Stimulated activated CD8-positive, alpha-beta memory T cell treated with anti-CD3 and anti-CD28 coated beads, Interleukin-4, amount 100 ng/mL, for 48 hours (primary cell): ENCODE results near the gene TRAPPC2.
"Not testable (repeated sequence)": the region's sequence is repeated elsewhere in the genome, so short reads cannot be mapped to it uniquely, and the experiment has no call there.

ENCODE experiments used
- DNase-seq: peaks from one replicate; pipeline ENCODE4 v3.0.0-alpha.2; 2020

TRAPPC2 gene

DNA sequence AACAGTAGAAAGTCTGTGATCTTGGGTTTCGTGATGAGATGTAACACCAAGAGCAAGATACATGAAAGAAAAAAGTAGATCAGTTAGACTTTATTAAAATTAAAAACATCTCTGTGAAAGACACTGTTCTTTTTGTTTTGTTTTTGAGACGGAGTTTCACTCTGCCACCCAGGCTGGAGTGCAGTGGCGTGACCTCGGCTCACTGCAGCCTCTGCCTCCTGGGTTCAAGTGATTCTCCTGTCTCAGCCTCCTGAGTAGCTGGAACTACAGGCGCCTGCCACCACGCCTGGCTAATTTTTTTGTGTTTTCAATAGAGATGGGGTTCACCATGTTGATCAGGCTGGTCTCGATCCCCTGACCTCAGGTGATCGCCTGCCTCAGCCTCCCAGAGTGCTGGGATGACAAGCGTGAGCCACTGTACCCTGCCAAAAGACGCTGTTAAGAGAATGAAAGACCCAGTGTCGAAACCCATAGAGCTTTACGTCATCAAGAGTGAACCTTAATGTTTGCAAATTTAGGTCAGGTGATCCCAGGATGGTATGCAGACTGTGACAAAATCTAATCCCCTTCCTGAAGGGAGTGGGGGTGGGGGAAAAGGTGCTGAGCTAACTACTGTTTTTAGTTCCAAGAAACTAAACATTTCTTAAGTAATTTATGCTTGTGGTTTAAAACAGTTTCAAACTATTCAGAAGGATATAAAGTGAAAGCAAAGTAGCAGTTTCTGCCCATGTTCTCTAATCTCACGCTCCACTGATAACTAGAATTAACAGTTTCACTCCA, 8.2 kb upstream of the TRAPPC2 start:
- peak; percentile 43 for DNase-seq

DNA sequence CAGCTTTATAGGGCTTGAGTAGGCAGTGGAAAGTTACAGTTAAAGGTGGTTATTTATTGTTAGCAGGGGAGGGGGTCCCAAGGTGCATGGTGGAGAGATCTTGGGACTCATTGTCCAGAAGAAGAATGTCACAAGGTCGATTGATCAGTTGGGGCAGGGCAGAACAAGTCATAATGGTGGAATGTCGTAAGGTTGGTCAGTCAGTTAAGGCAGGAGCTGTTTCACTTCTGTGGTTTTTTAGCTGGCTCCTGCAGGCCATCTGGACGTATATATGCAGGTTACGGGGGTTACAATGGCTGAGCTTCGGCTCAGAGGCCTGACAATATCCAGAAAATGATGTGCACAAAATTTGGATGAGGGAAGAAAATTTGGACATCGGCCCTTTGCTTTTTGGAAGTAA, 7.3 kb upstream of the TRAPPC2 start:
- no peak for DNase-seq

DNA sequence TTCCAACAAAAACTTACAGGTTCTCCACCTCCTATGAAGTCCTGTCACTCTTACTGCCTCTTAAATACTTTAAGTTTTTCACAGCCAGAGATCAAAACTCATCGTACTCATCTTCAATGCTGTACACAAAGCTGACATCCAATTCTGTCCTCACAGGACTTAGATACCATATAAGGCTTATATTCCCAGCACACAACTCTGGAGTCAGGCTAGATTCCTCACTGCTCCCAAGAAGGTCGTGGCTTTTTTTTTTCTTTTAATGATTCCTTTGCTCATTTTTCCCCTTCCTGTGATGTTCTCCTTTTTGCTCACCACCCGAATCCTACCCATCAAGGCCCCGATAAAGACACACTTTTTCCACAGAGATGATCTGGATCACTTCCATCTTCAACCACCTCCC, 914 bp downstream of the TRAPPC2 start:
- DNase-seq = no peak

DNA sequence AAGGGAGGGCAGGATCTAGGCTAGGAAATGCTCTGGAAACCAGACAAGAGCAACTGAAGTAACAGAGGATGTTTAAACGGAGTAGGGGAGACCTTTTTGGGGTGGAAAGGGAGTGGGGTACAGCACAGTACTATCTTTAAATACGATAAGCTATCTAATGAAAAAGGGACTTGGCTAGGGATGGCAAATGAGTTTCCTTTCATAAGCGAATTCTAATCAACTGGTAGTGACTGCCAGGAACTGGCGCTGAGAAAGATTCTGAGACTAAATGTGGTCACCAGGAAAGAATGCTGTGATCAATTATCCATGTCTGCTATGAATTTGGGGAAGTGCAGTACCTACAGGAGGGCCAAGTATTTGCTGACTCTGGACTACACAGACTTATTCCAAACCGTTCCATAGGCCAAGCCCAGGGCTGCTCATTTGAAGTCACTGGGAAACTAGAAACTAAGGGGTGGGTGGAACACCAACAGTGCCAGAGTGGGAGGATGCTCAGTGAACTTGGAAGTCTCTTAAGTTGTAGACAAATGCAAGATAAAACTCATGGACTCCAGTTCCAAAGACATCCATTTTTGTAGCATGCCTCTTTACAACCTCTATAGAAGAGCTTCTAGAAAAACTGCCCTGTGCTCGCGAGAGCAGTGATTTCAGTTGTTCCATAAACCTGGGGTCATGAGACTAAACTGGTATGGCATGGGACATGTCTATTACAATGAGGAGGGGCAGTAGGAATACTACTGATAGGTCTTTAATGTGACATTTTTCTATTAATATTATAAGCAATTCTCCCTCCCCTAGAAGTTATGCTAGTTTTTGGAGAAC, 2.0 kb downstream of the TRAPPC2 start:
- no peak for DNase-seq

DNA sequence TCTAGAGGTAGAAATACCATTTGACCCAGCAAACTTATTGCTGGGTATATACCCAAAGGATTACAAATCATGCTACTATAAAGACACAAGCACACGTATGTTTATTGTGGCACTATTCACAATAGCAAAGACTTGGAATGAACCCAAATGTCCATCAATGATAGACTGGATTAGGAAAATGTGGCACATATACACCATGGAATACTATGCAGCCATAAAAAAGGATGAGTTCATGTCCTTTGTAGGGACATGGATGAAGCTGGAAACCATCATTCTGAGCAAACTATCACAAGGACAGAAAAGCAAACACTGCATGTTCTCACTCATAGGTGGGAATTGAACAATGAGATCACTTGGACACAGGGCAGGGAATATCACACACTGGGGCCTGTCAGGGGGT, 3.9 kb downstream of the TRAPPC2 start:
- not testable (repeated sequence) for DNase-seq

DNA sequence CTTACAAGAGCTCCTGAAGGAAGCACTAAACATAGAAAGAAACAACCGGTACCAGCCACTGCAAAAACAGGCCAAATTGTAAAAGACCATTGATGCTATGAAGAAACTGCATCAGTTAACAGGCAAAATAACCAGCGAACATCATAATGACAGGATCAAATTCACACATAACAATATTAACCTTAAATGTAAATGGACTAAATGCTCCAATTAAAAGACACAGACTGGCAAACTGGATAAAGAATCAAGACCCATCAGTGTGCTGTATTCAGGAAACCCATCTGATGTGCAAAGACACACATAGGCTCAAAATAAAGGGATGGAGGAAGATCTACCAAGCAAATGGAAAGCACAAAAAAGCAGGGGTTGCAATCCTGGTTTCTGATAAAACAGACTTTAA, 7.8 kb downstream of the TRAPPC2 start:
- not testable (repeated sequence) for DNase-seq

DNA sequence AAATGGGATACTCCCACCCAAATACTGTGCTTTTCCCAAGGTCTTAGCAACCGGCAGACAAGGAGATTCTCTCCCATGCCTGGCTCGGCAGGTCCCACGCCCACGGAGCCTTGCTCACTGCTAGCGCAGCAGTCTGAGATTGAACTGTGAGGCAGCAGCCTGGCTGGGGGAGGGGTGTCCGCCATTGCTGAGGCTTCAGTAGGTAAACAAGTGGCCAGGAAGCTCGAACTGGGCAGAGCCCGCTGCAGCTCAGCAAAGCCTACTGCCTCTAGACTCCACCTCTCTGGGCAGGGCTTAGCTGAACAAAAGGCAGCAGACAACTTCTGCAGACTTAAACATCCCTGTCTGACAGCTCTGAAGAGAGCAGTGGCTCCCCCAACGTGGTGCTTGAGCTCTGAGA, 9.5 kb downstream of the TRAPPC2 start:
- DNase-seq = peak; percentile 33

DNA sequence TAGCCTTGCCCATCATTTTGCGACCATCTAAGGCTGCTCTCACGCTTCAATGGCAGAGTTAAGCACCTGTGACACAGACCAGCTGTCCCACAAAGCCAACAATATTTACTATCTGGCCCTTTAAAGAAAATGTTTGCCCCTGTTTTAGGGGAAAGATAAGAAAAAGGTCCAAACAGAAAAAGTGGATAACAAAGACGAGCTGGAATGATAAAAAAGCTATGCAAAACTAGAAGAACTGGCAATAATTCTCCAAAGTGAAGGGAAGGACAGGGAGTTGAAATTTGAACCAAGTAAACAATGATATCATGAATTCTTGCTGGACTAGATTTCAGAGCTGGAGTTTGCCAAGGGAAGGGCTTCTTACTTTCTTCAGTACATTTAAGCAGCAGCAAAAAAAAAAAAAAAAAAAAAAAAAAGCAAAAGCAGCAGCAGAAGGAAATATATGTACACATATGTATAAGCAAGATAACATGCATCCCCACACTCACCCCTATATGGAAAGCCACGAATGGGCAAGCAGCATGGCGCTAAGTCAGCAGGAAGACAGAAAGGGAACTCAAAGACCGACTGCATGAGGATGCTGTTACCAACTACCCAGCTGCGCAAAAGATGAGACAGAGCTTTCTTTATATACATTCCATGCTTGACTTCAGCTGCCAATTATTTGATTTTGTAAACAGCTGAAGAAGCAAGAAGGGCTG, 12.5 kb downstream of the TRAPPC2 start:
- DNase-seq = no peak

DNA sequence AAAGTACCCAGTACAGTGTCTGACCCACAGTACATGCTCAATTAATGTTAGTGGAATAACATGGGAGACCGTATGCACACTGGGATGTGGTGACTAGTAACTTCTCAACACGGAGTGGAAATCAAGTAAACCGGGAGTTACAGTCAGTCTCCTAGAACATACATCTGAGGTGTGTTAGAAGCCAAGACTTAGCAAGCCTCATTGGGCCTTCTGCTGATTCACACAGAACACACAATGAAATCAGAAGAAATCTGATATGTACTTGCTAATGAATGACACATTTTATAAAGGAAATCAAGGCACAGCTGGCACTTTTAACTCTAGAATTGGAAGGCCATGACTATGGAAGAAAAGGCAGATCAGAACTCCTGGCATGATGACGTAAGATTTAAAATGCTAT, 13.0 kb downstream of the TRAPPC2 start:
- DNase-seq = no peak

DNA sequence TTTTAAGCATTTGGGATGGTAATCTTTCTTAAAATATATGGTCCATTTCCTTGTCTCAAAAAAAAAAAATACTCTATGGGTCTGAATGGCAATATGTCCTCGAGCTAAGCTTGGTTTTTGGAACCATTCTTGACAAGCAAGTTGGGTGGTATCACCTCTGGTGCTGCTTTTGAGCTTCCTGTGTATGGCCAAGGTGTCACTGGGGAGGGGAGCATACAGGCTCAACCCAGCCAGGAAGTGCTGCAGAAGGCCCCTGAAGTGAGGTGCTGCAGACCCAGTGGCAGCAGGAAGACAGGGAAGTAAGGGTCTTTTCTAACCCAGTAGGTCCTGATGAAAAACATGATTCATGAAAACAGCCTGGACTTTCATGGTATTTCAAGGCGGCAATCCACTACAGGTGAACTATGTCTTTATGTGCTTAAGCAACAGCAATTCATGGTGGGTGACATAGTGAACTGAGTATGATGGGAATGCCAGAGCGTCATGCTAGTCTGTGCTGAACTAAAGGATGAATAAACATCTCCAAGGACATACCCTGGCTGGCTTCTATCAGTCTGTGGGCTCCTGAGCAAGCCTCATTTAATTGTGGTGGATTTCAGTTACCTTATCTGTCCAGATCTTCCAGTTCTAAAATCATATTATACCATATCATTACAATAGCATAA, 15.1 kb downstream of the TRAPPC2 start:
- DNase-seq = no peak

DNA sequence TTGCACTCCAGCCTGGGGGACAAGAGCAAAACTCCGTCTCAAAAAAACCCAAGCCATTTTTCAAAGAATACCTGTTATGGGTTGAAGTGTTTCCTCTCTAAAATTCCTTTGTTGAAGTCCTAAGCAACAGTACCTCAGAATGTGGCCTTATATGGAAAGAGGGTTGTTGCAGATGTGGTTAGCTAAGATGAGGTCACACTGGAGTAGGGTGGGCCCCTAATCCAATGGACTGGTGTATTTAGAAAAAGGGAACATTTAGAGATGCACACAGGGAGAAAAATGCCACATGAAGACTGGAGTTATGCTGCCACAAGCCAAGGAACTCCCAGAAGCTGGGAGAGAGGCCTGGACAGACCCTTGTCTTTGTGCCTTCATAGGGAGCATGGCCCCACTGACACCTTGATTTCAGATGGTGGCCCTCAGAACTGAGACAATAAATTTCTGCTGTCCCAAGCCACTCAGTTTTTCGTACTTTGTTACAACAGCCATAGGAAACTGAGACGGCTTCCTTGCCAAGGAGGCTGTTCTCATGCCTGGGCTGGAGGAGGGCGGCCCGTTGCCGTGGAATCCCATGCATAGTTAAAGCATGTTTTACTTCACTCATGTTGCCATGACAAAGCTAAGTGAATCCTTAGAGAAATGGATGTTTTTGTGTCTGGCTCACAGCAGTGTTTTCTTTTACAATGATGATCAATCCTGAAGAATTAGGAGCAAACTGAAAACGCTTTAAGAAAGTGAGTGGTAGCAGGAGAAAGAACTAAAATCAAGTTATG, 16.5 kb downstream of the TRAPPC2 start:
- DNase-seq = no peak

DNA sequence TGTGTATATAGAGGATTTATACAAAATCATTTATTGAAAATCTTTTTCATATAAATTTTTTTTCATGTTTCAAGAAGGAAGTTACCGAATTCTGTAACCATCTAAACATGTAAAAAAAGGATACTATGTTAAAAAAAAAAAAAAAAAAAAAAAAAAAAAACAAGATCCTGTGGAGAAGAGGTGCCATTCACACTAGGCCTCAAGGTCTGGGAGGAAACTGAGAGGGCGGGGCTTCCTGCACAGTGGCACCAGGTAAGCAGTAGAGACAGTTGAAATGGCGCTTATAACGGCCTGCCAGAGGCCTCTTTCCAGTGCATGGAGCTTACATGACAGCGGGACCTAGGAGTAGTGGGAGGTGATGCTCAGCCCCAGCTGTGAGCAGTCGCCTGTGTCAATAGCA, 17.5 kb downstream of the TRAPPC2 start:
- DNase-seq = no peak

DNA sequence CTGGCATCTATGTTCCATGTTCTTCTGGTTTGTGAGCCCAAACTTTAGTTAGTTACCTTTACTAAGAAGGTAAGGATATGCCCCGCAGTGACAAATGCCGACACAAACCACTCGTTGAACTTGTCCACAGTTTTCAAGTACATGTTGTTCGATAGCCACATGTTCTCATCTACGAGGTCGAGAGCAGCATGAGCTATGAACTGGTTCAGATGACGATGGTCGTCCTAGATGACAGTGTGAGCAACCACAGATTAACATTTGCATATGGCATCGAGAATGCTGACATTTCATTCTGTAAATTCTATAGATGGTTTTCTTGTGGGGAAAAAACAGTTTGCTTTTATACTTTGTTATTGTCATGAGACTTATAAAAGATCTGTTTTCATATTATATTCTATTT, 18.0 kb downstream of the TRAPPC2 start:
- no peak for DNase-seq

DNA sequence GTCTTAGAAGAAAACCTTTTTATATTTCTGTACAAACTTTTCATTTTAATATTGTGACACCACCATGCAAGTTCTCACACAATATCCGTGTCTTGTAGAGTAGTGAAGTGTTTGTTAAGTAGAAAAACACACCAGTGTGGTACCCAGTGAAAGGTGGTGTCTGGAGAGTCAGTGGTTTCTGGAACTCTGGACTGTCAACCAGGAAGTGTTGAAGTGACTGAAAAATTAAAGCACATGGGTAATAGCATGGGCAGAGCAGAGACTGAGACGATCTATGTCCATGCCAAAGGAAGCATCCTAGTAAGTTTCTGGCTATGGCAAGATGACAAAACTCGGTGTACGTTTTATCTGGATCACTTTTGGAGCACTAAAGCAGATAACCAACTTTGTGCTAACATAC, 23.3 kb downstream of the TRAPPC2 start:
- DNase-seq = no peak

DNA sequence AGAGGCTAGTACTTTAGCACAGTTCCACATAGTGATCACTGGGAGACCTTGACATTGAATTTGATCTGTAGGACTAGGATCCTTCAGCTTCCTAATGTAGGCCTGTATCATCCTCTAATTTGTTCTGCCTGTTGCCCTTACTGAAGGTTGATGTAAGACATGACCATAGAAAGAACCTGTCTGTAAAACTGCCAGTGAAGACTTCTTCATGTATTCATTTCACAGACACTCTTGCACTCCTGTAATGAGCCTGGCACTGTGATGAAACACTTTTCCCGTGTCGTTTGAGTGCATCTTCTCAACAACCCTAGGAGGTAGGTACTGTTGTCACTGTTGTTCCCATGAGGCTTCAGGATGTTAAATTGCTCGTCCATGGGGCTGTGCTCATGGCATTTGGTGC, 30.8 kb downstream of the TRAPPC2 start:
- no peak for DNase-seq

DNA sequence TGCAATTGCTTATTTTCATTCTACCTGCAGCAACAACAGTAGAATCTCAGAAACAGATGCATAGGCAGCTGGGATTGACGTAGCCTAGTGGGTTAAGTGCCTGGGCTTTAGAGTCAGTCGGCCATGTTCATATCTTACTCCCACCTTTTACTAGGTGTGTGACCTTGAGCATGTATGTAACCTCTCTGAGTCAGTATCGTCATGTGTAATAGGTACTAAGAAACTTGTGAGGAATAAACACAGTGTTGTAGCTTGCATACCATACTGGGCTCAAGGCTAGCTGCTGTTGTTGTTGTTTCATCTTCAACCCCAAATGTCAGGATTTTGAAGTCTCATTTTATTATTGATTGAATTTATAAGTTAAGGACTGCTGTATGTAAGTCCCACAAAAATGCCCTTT, 31.3 kb downstream of the TRAPPC2 start:
- no peak for DNase-seq

DNA sequence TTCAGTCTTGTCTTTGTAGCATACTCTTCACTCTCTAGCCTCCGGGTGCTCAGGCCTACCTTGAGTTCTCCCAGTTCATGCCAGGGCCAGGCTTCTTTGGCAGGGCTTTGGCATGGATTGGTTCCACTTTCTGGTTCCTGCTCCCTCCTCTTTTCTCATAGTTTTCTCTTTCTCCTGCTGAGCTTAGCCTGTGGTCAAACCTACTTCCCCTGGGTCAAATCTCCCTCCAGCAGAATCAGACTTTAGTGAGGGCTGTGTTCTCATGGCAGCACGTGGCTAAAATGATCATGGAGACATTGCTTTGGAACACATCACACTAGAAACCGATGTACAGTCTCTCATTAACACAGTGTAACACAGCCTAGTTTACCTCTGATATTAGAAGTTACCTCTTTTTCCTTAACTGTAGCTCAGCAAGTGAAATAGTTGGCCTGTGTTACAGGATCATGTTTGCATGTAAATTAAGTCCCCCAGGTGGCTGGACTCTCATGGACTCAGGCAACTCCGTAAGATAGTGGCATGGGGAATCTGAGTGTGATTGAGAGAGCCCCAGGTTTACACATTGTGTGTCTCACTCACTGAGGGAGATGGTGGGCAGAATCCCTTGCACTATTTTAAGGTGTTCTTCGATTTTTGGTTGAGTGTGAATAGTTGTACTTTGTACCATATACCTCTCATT, 32.2 kb downstream of the TRAPPC2 start:
- DNase-seq = no peak

DNA sequence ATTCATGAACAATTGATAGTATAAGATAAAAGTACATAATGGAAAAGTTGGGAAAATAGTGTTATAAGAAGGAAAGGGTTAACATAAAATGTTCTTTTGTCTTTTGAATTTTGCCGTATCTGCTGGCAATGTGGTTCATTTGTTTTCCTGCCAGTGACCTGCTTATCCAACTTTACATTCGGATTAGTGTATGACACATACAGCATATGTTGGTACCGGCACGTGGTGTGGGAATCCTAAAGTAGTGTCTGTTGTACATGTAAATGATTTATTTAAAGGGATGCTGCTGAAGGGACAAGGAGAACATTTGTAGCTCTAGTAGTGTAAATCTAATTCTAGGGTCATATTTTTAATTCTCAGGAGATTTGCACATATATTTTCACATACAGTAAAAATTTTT, 34.0 kb downstream of the TRAPPC2 start:
- no peak for DNase-seq

DNA sequence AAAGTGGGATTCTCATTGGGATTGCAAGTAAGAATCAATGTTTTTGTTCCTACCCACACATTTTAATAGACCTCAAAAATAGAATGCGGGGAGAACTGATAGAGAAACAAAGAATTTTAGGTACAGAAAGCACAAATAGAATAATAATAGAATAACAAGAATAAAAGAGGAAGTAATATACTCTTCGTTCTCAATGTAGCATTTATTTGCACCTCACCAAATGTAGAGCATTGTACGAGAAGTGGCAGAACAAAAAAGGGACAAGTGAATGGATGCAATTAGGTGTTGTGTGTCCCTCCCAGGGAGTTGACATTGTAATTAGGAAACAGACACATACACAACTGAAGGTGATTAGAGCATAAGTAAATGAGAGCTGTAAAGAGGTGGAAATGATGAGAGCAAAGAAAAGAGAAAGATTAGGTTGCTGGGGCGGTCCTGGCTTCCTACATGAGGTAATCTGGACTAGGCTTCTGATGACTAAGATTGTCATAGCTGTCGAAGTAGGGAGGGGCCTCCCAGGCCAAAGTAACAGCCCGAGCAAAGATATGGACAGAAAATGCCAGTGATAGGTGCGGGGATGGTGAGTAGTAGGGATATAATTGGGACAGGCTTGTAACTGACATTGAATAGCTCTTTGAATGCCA, 35.1 kb downstream of the TRAPPC2 start:
- no peak for DNase-seq

DNA sequence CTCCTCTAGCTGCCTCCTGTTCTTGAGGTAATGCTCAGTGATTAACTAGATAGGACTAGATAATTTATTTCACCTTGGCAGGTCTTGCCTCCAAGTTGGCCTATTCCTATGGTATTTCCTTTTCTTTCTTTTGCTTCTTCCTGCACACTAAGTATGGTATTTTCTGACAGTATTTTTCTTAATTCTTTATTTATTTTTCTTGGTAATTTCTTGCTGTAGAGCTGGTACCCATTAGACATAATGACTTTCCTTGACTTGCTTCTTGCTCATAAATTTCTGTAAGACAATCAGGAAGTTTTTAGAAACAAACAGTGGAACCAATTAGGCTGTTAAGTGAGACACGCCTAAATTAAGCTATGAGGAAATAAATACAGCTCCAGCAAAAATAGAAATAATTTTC, 36.0 kb downstream of the TRAPPC2 start:
- DNase-seq = no peak

DNA sequence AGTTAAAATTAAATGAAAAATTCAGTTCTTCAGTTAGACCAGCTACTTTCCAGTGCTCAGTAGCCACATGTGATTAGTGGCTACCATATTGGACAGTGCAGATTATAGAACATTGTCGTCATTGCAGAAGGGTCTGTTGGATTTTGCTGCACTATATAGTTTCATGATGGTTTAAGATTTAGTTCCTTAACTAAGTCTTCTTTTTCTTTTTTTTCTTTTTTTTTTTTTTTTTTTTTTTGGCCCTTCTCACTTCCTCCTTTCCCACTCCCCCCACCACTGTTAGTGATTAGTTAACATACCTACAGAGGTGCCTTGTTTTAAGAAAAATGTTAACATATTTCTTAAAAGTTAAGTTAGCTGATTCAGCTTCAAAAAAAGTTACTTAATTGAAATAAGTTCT, 36.4 kb downstream of the TRAPPC2 start:
- no peak for DNase-seq
